Ishikawa (cell line): ENCODE measurements around the gene MAP2K3.

Source experiments
- CEBPB ChIP-seq: IDR thresholded peaks from 2 replicates; pipeline ENCODE4 v1.6.1; 2012
- CREB1 ChIP-seq: IDR thresholded peaks from 2 replicates; pipeline ENCODE4 v1.6.1; 2012; ENCODE audit warnings: low read depth
- EGR1 ChIP-seq: IDR thresholded peaks from 2 replicates; pipeline ENCODE4 v1.6.1; 2012
- EP300 ChIP-seq: IDR thresholded peaks from 2 replicates; pipeline ENCODE4 v1.6.1; 2012; ENCODE audit warnings: borderline replicate concordance
- FOXM1 ChIP-seq: IDR thresholded peaks from 2 replicates; pipeline ENCODE4 v1.6.1; 2012; ENCODE audit warnings: low read depth, borderline replicate concordance
- MAX ChIP-seq: IDR thresholded peaks from 2 replicates; pipeline ENCODE4 v1.6.1; 2012
- NFIC ChIP-seq: IDR thresholded peaks from 2 replicates; pipeline ENCODE4 v1.6.1; 2012
- RAD21 ChIP-seq: IDR thresholded peaks from 2 replicates; pipeline ENCODE4 v1.6.1; 2012; ENCODE audit warnings: low read depth
- REST ChIP-seq: IDR thresholded peaks from 2 replicates; pipeline ENCODE4 v1.6.1; 2012; ENCODE audit warnings: low read depth, mild to moderate bottlenecking
- TAF1 ChIP-seq: IDR thresholded peaks from 2 replicates; pipeline ENCODE4 v1.6.1; 2012; ENCODE audit warnings: low read depth, mild to moderate bottlenecking
- TCF12 ChIP-seq: IDR thresholded peaks from 2 replicates; pipeline ENCODE4 v1.6.1; 2012; ENCODE audit warnings: low read depth
- TEAD4 ChIP-seq: IDR thresholded peaks from 2 replicates; pipeline ENCODE4 v1.6.1; 2012
- USF1 ChIP-seq: IDR thresholded peaks from 2 replicates; pipeline ENCODE4 v1.6.1; 2012
- YY1 ChIP-seq: IDR thresholded peaks from 2 replicates; pipeline ENCODE4 v1.6.1; 2012; ENCODE audit warnings: low read depth
- ZBTB7A ChIP-seq: IDR thresholded peaks from 2 replicates; pipeline ENCODE4 v1.6.1; 2012; ENCODE audit warnings: low read depth

MAP2K3 gene

GRCh38 chr17:21289902-21290571, 5.5 kb downstream of the MAP2K3 start:
- no peak for TF ChIP-seq CEBPB
- no peak for TF ChIP-seq CREB1
- TF ChIP-seq TEAD4 = no peak
- no peak for TF ChIP-seq EGR1
- TF ChIP-seq TCF12 = no peak
- no peak for TF ChIP-seq REST
- no peak for TF ChIP-seq ZBTB7A
- no peak for TF ChIP-seq RAD21
- no peak for TF ChIP-seq FOXM1
- TF ChIP-seq EP300 = no peak
- no peak for TF ChIP-seq MAX
- TF ChIP-seq YY1 = no peak
- TF ChIP-seq USF1 = no peak
- TF ChIP-seq NFIC = no peak
- no peak for TF ChIP-seq TAF1

GRCh38 chr17:21291357-21291756, 6.8 kb downstream of the MAP2K3 start:
- TF ChIP-seq EGR1 (no peak), EP300 (no peak), ZBTB7A (no peak), TAF1 (no peak), USF1 (no peak), MAX (no peak), CEBPB (no peak), CREB1 (no peak), TEAD4 (no peak), TCF12 (no peak), YY1 (no peak), FOXM1 (no peak)

GRCh38 chr17:21291862-21292261, 7.4 kb downstream of the MAP2K3 start:
- no peak for TF ChIP-seq EGR1
- no peak for TF ChIP-seq ZBTB7A
- no peak for TF ChIP-seq TEAD4
- no peak for TF ChIP-seq MAX
- no peak for TF ChIP-seq FOXM1

GRCh38 chr17:21292867-21293830, 8.6 kb downstream of the MAP2K3 start:
- no peak for TF ChIP-seq TEAD4

GRCh38 chr17:21293831-21294210, 9.3 kb downstream of the MAP2K3 start:
- TF ChIP-seq CREB1 (no peak), USF1 (no peak), ZBTB7A (no peak), TEAD4 (no peak), CEBPB (no peak), YY1 (no peak), REST (no peak), MAX (no peak)
